ENCODE measurements around the gene DOCK4.

- no peak for TF ChIP-seq CTCF (IDR thresholded peaks at IDR 0.05)
- TF ChIP-seq POLR2A (IDR thresholded peaks at IDR 0.05): no peak
Measured at GRCh38 chr7:112156412-112156811, 49.8 kb downstream of the DOCK4 start.
